Tibial nerve (tissue), 4 donors: ENCODE measurements around the gene CAPZA2. TPM values are rescaled to one million over a fixed set of nuclear protein-coding genes. Genes with fewer than 3 reads are reported as not detected.

Experiments
- DNase-seq, 2 donors: peaks; one replicate each; pipeline ENCODE4 v3.0.0-alpha.2; 2019; ENCODE audit warnings: low spot score in 2 of 2
- H3K27ac ChIP-seq, 4 donors: fragments of 200-600 bp; sonication (generic) in 3 of 4; one replicate each; pipeline ENCODE4 v1.5.1; 2017 to 2019; ENCODE audit warnings: mild to moderate bottlenecking in 1 of 4
- H3K27me3 ChIP-seq, 2 donors: fragments of 200-600 bp; sonication (generic) in 1 of 2; one replicate each; pipeline versions ENCODE4 v1.5.1 to v1.6.0; 2017 to 2019
- H3K36me3 ChIP-seq, 3 donors: fragments of 200-600 bp; sonication (generic); one replicate each; pipeline ENCODE4 v1.5.1; 2018 to 2019
- H3K4me1 ChIP-seq, 4 donors: fragments of 200-600 bp; sonication (generic) in 3 of 4; one replicate each; pipeline ENCODE4 v1.5.1; 2017 to 2019
- H3K4me3 ChIP-seq, 4 donors: fragments of 200-600 bp; sonication (generic) in 3 of 4; one replicate each; pipeline ENCODE4 v1.5.1; 2017 to 2019; ENCODE audit warnings: mild to moderate bottlenecking in 1 of 4, moderate library complexity in 1 of 4
- H3K9me3 ChIP-seq, 4 donors: fragments of 200-600 bp; sonication (generic) in 3 of 4; one replicate each; pipeline ENCODE4 v1.5.1; 2017 to 2019
- EP300 ChIP-seq, 2 donors: sonication (generic); formaldehyde crosslinking; IDR thresholded peaks; one replicate each; pipeline ENCODE4 v1.6.1; 2017; ENCODE audit warnings: antibody characterized with exemption in 2 of 2, mild to moderate bottlenecking in 1 of 2
- POLR2A ChIP-seq, 2 donors: fragments of 450-650 bp; IDR thresholded peaks; one replicate each; pipeline ENCODE4 v1.6.1; 2017; ENCODE audit warnings: antibody characterized with exemption in 2 of 2, mild to moderate bottlenecking in 2 of 2, moderate library complexity in 2 of 2
- WGBS, 2 donors: methylation state at CpG; one replicate each; pipeline ENCODE4 v1.1.5; 2018; 5-methylcytosine and 5-hydroxymethylcytosine counted together
- total RNA-seq, 4 donors: library from RNA; depleted of rRNA; stranded (reverse); fragments of >200 nt; gene quantifications; one replicate each; pipeline ENCODE4 v1.1.0, GENCODE V29; 2016
- TF ChIP-seq, protein P1 (sequence below), 5 experiments: fragments of 200-600 bp in 3 of 5; fragments of 450-650 bp in 2 of 5; sonication (generic) in 3 of 5; IDR thresholded peaks; one replicate each; pipeline ENCODE4 v1.5.1; 2016 to 2019; ENCODE audit warnings: antibody characterized with exemption in 5 of 5, mild to moderate bottlenecking in 3 of 5, moderate library complexity in 2 of 5

CAPZA2 gene
- total RNA-seq, 4 donors from 2014 or later, result 55.5 to 127 (median 99.2) TPM

DNA sequence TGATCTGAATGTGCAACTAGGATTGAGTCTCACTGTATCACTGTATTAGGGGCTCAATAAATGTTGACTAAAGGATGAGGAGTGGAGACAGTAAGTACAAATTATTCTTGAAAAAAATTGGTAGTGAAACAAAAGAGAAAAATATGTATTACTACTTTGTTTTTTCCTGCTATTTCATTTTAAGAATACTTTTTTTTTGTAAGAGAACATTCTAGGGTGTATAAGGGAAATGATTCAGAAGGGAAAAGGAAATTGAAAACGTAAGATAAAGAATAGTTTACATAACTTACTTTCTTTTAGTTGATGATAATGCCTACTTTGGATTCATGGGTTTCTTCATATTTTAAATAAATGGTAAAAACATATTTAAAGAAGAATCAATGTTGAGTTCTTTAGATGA is 9.6 kb downstream of the CAPZA2 start:
- no peak overlapping the region for H3K4me3 ChIP-seq
- TF ChIP-seq POLR2A (IDR thresholded peaks at IDR 0.05) (no peak), EP300 (IDR thresholded peaks at IDR 0.05) (no peak)
- TF ChIP-seq, protein P1, sequence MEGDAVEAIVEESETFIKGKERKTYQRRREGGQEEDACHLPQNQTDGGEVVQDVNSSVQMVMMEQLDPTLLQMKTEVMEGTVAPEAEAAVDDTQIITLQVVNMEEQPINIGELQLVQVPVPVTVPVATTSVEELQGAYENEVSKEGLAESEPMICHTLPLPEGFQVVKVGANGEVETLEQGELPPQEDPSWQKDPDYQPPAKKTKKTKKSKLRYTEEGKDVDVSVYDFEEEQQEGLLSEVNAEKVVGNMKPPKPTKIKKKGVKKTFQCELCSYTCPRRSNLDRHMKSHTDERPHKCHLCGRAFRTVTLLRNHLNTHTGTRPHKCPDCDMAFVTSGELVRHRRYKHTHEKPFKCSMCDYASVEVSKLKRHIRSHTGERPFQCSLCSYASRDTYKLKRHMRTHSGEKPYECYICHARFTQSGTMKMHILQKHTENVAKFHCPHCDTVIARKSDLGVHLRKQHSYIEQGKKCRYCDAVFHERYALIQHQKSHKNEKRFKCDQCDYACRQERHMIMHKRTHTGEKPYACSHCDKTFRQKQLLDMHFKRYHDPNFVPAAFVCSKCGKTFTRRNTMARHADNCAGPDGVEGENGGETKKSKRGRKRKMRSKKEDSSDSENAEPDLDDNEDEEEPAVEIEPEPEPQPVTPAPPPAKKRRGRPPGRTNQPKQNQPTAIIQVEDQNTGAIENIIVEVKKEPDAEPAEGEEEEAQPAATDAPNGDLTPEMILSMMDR (IDR thresholded peaks at IDR 0.05), result no peak
- H3K27me3 ChIP-seq, result no peaks in the 10 kb centered on the region
- peaks cover 0 to 75% (median 14%) of the 10 kb centered on the region in 4 donors for H3K4me1 ChIP-seq
- H3K27ac ChIP-seq, result peak overlapping the region in 2 of 4 donors; percentile 31 to 49
- WGBS, 2 donors, result 29 to 34% methylated on average over 1 of the region's 1 CpG
- H3K9me3 ChIP-seq, result no peaks in the 10 kb centered on the region
- peaks cover 0 to 6% (median 0%) of the 10 kb centered on the region in 3 donors for H3K36me3 ChIP-seq
- DNase-seq, result no peak

DNA sequence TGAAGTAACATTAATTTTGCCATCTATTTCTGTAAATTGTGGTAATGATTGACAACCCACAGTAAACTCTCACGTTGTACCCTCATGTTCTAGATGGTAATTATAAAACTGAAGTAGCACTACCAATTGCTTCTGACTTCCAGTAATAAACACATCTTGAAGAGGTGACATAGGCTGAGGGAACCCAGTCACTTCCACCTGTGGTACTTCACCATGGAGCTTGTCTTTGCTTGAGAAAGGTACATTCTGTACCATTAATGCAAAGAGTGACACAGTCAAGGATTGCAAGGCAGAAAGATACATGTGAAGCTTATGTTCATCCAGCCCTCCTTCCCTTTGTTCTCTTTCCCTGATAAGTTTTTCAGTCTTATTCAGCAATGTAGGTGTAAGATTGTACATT is 11.2 kb downstream of the CAPZA2 start:
- H3K27me3 ChIP-seq, result no peaks in the 10 kb centered on the region
- peak overlapping the region in 1 of 4 donors; percentile 2 for H3K27ac ChIP-seq
- peaks cover 0 to 6% (median 0%) of the 10 kb centered on the region in 3 donors for H3K36me3 ChIP-seq
- no peak for TF ChIP-seq POLR2A (IDR thresholded peaks at IDR 0.05)
- TF ChIP-seq, protein P1 (IDR thresholded peaks at IDR 0.05), result no peak
- no peak for TF ChIP-seq EP300 (IDR thresholded peaks at IDR 0.05)
- no peak overlapping the region for H3K4me3 ChIP-seq
- 76 to 77% methylated on average over 1 of the region's 1 CpG for whole genome bisulfite sequencing, 2 donors
- H3K9me3 ChIP-seq, result no peaks in the 10 kb centered on the region
- H3K4me1 ChIP-seq, result peaks cover 0 to 81% (median 14%) of the 10 kb centered on the region in 4 donors
- no peak for DNase-seq

DNA sequence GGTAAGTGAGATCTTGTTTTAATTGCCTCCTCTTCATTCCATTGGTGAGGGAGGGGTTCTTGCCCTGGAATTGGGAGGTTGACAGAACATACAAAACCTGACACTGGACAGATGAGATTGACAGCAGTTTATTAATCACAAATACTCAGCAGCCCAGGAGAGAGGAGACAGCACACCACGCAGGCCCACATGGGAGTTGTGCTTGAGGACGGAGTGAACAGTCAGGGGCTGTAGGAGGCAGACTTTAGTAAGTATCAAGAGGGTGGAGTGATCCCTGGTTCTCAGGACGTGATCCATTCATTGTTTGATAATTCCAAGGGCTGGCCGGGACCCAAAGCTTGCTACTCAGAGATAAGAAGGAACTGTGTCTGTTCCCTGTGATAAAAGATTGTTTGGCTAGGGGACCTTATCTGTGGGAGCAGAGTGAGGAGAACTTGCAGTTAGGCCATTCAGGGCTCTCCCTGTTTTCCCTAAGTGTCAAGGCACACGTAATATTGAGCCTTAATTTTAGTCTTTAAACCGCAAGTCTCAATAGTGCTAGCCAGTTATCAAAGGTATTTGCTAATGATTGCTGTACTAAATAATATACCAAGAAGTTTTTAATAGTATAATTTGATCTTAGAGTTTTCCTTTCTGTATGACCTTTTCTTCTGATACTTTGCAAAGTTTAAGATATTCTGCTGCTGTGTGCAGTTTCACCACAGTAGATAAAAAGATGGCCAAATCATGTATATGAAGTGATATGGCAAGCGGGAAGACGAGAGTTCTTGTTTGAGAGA is 14.5 kb downstream of the CAPZA2 start:
- no peak overlapping the region for H3K4me3 ChIP-seq
- H3K4me1 ChIP-seq, result peaks cover 0 to 61% (median 5%) of the 10 kb centered on the region in 4 donors
- TF ChIP-seq EP300 (IDR thresholded peaks at IDR 0.05) (peak in 1 of 2 donors; percentile 59), POLR2A (IDR thresholded peaks at IDR 0.05) (no peak)
- TF ChIP-seq, protein P1 (IDR thresholded peaks at IDR 0.05), result no peak
- peaks cover 0 to 6% (median 0%) of the 10 kb centered on the region in 3 donors for H3K36me3 ChIP-seq
- H3K27ac ChIP-seq, result peak overlapping the region in 1 of 4 donors; percentile 43
- 63 to 70% methylated on average over 8 of the region's 8 CpGs for WGBS, 2 donors
- H3K9me3 ChIP-seq, result no peaks in the 10 kb centered on the region
- DNase-seq, result peak in 1 of 2 donors; percentile 20
- no peaks in the 10 kb centered on the region for H3K27me3 ChIP-seq

DNA sequence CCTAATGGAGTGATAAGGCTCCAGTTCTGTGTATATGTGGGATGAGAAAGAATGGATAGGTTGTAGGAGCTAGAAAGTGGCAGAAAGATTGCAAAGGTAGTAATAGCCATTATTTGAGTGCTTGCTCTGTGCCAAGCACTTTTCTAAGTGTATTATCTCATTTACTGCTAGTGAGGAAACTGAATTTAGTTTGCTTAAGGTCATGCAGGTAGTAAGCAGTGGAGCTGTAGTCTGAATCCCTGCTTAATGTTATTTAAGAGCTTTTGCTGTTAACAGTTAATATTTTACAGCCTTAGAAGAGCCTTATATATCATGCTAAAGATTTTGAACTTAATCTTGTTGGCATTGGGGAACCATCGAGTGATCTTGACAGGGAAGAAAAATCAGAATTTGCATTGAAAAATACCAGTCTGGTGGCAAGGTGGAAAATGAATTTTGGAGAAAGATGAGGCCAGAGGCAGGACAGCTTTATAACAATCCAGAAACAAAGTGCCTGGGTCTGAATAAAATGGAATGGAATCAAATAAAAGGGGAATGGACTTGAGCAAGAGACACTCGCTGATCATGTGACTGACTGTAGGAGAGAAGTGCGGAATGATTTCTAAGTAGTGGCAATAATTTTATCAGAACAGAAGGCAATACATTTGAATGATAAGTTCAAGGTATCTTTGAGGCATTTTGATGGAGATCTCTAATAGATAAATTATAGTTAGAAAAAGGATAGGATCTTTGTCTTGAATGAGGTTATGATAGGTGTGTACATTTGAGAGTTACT is 15.2 kb downstream of the CAPZA2 start:
- Histone ChIP-seq H3K4me3 (no peak overlapping the region), H3K27me3 (no peaks in the 10 kb centered on the region), H3K36me3 (peaks cover 0 to 6% (median 0%) of the 10 kb centered on the region in 3 donors), H3K9me3 (no peaks in the 10 kb centered on the region), H3K27ac (peak overlapping the region in 1 of 4 donors; percentile 43), H3K4me1 (peaks cover 0 to 56% (median 5%) of the 10 kb centered on the region in 4 donors)
- DNase-seq, result no peak
- 89 to 94% methylated on average over 3 of the region's 3 CpGs for WGBS, 2 donors
- TF ChIP-seq EP300 (IDR thresholded peaks at IDR 0.05) (no peak), POLR2A (IDR thresholded peaks at IDR 0.05) (no peak)
- TF ChIP-seq, protein P1 (IDR thresholded peaks at IDR 0.05), result no peak
